Esophagus squamous epithelium (tissue), 5 donors: ENCODE measurements around the gene EGR1. TPM values are rescaled to one million over a fixed set of nuclear protein-coding genes. Genes with fewer than 3 reads are reported as not detected.

Experiments used
- DNase-seq: peaks from one replicate; lab custom pipeline; 2025; lab: John Stamatoyannopoulos, UW
- H3K27ac ChIP-seq, 4 donors: fragments of 200-600 bp; sonication (generic); one replicate each; pipeline ENCODE4 v1.5.1; 2016 to 2019; ENCODE audit warnings: mild to moderate bottlenecking in 1 of 4
- H3K27me3 ChIP-seq, 4 donors: fragments of 200-600 bp; sonication (generic); 1 replicate in 3 of 4; 2 replicates in 1 of 4; pipeline versions ENCODE4 v1.5.1 to v1.6.0; 2017 to 2021; ENCODE audit warnings: antibody characterized with exemption in 1 of 4
- H3K36me3 ChIP-seq, 3 donors: fragments of 200-600 bp; sonication (generic); one replicate each; pipeline ENCODE4 v1.5.1; 2016 to 2019
- H3K4me1 ChIP-seq, 3 donors: fragments of 200-600 bp; sonication (generic); one replicate each; pipeline ENCODE4 v1.5.1; 2017 to 2019
- H3K4me3 ChIP-seq, 4 donors: fragments of 200-600 bp; sonication (generic); 1 replicate in 3 of 4; 2 replicates in 1 of 4; pipeline ENCODE4 v1.5.1; 2016 to 2019; ENCODE audit warnings: mild to moderate bottlenecking in 2 of 4, moderate library complexity in 1 of 4
- H3K9me3 ChIP-seq, 3 donors: fragments of 200-600 bp; sonication (generic); one replicate each; pipeline ENCODE4 v1.5.1; 2016 to 2019
- POLR2A ChIP-seq, 4 donors: fragments of 450-650 bp; IDR thresholded peaks; one replicate each; pipeline ENCODE4 v1.6.1; 2017; ENCODE audit warnings: antibody characterized with exemption in 4 of 4, mild to moderate bottlenecking in 4 of 4, moderate library complexity in 3 of 4
- WGBS, 2 donors: methylation state at CpG; one replicate each; pipeline ENCODE4 v1.1.5; 2018; 5-methylcytosine and 5-hydroxymethylcytosine counted together
- intact Hi-C: fragments of 100-400 bp; cut with DNase I; formaldehyde crosslinking; loops from one replicate; pipeline ENCODE4 v1.15.0; 2022
- total RNA-seq, 4 donors: library from RNA; depleted of rRNA; stranded (reverse); fragments of >200 nt; gene quantifications; one replicate each; pipeline ENCODE4 v1.1.0, GENCODE V29; 2016
- TF ChIP-seq, protein P1 (sequence below), 6 experiments: fragments of 450-650 bp in 4 of 6; fragments of 200-600 bp in 2 of 6; sonication (generic) in 2 of 6; IDR thresholded peaks; one replicate each; pipeline ENCODE4 v1.5.1; 2016 to 2019; ENCODE audit warnings: antibody characterized with exemption in 6 of 6, mild to moderate bottlenecking in 4 of 6, moderate library complexity in 4 of 6
- donor health status: DM: yes; HTN: yes; CAD: no.

Gene EGR1
- total RNA-seq, 4 donors from 2014 or later, result 10.9 to 47.8 (median 19.5) TPM

DNA sequence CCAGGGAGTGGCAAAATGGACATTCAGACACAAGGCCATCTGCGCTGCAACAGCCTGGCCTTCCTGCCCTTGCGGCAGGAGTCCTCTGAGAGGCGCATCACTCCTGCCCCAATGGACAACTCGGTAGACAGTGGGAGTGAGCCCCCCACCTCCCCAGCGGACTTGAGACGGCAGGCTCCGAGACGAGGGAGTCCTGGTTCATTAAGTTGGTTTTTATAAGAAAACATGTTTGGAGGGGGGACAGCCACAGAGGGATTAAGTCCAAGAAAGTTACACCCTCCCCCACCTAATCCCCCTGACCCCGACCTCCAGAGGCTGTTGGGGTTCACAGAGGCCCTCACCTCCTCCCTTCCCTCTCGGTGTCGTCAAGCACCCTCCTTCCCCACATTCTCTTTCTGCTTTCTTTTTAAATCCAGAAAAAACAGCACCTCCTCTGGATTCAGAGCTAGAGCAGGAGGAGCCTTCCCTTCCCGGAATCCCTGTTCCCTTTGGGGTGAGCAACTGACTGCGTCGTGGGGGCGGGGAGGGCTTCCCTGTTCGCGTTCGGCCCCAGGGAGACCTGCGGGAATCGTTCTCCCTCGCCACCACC is 1.8 kb upstream of the EGR1 start:
- Histone ChIP-seq H3K4me1 (peaks cover 28 to 76% (median 42%) of the 10 kb centered on the region in 3 donors), H3K27ac (peak overlapping the region; percentile 99), H3K9me3 (no peaks in the 10 kb centered on the region), H3K36me3 (peaks cover 0 to 20% (median 0%) of the 10 kb centered on the region in 3 donors), H3K4me3 (peak overlapping the region; percentile 80 to 90 (median 85)), H3K27me3 (no peaks in the 10 kb centered on the region)
- WGBS, 2 donors, result 11 to 18% methylated on average over 17 to 19 of the region's 21 CpGs
- no peak for DNase-seq
- no peak for TF ChIP-seq POLR2A (IDR thresholded peaks at IDR 0.05)
- TF ChIP-seq, protein P1, sequence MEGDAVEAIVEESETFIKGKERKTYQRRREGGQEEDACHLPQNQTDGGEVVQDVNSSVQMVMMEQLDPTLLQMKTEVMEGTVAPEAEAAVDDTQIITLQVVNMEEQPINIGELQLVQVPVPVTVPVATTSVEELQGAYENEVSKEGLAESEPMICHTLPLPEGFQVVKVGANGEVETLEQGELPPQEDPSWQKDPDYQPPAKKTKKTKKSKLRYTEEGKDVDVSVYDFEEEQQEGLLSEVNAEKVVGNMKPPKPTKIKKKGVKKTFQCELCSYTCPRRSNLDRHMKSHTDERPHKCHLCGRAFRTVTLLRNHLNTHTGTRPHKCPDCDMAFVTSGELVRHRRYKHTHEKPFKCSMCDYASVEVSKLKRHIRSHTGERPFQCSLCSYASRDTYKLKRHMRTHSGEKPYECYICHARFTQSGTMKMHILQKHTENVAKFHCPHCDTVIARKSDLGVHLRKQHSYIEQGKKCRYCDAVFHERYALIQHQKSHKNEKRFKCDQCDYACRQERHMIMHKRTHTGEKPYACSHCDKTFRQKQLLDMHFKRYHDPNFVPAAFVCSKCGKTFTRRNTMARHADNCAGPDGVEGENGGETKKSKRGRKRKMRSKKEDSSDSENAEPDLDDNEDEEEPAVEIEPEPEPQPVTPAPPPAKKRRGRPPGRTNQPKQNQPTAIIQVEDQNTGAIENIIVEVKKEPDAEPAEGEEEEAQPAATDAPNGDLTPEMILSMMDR (IDR thresholded peaks at IDR 0.05), result no peak
- intact Hi-C loops, result loop anchor here (5.0 to 10.0 kb wide), 2 partner anchors 39 to 81 kb away; partner anchors contain the start of gene ETF1

DNA sequence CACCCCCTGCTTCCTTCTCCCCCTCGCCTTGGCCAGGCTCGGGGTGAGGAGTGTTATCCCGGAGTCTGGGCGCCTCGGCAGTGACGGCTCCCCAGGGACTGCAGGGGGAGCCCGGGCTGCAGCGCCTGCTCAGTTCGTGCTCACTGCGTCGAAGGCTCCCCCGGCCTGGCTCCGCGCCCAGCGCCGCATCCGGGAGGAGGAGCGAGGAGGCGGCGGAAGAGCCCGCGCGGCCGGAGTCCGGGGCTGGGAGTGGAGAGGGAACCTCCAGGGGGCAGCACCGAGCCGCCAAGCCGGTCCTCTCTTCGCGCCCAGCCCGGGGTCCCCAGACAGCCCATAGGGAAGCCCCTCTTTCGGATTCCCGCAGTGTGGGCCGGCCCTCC is 1.3 kb upstream of the EGR1 start:
- H3K4me1 ChIP-seq, result peaks cover 28 to 76% (median 37%) of the 10 kb centered on the region in 3 donors
- no peaks in the 10 kb centered on the region for H3K9me3 ChIP-seq
- H3K27me3 ChIP-seq, result no peaks in the 10 kb centered on the region
- intact Hi-C loops, result loop anchor here (5.0 to 10.0 kb wide), 2 partner anchors 38 to 81 kb away; partner anchors contain the start of gene ETF1
- no CpG with 5 or more reads among the region's 34 CpGs for WGBS, 2 donors
- TF ChIP-seq POLR2A (IDR thresholded peaks at IDR 0.05), result peak in 2 of 4 donors; percentile 75 to 79
- TF ChIP-seq, protein P1 (IDR thresholded peaks at IDR 0.05), result peak; percentile 90 to 98 (median 96)
- peaks cover 0 to 21% (median 0%) of the 10 kb centered on the region in 3 donors for H3K36me3 ChIP-seq
- DNase-seq, result peak; percentile 59
- H3K27ac ChIP-seq, result peak overlapping the region; percentile 99
- H3K4me3 ChIP-seq, result peak overlapping the region; percentile 80 to 90 (median 85)

DNA sequence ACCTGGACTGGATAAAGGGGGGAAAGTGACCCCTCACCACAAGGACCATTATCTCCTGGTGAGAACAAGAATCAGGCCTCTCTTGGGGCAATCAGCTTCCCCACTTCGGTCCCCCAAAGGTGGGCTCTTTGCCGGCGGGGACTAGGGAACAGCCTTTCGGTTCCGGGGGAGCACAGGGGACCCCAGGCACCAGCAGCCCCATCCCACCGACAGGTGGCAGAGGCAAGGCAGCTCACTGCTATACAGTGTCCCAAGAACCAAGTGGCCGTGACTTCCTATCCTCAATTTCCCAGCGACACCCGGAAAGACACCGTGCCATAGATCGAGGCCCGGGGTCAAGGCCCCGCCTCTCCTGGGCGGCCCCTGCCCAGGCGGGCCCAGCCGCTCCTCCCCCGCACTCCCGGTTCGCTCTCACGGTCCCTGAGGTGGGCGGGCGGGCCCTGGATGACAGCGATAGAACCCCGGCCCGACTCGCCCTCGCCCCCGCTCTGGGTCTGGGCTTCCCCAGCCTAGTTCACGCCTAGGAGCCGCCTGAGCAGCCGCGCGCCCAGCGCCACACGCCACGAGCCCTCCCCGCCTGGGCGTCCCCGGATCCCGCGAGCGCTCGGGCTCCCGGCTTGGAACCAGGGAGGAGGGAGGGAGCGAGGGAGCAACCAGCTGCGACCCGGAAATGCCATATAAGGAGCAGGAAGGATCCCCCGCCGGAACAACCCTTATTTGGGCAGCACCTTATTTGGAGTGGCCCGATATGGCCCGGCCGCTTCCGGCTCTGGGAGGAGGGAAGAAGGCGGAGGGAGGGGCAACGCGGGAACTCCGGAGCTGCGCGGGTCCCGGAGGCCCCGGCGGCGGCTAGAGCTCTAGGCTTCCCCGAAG is 655 bp upstream of the EGR1 start:
- peaks cover 28 to 77% (median 37%) of the 10 kb centered on the region in 3 donors for H3K4me1 ChIP-seq
- no peaks in the 10 kb centered on the region for H3K9me3 ChIP-seq
- H3K36me3 ChIP-seq, result peaks cover 0 to 21% (median 0%) of the 10 kb centered on the region in 3 donors
- intact Hi-C loops, result loop anchor here (5.0 to 10.0 kb wide), 2 partner anchors 38 to 80 kb away; partner anchors contain the start of gene ETF1
- peak overlapping the region; percentile 99 for H3K27ac ChIP-seq
- TF ChIP-seq, protein P1 (IDR thresholded peaks at IDR 0.05), result peak in 2 of 6 experiments; percentile 2 to 32
- TF ChIP-seq POLR2A (IDR thresholded peaks at IDR 0.05), result peak in 3 of 4 donors; percentile 48 to 55 (median 51)
- DNase-seq, result peak; percentile 91
- WGBS, 2 donors, result 0% methylated on average over 8 to 9 of the region's 64 CpGs
- H3K4me3 ChIP-seq, result peak overlapping the region; percentile 80 to 90 (median 85)
- no peaks in the 10 kb centered on the region for H3K27me3 ChIP-seq

DNA sequence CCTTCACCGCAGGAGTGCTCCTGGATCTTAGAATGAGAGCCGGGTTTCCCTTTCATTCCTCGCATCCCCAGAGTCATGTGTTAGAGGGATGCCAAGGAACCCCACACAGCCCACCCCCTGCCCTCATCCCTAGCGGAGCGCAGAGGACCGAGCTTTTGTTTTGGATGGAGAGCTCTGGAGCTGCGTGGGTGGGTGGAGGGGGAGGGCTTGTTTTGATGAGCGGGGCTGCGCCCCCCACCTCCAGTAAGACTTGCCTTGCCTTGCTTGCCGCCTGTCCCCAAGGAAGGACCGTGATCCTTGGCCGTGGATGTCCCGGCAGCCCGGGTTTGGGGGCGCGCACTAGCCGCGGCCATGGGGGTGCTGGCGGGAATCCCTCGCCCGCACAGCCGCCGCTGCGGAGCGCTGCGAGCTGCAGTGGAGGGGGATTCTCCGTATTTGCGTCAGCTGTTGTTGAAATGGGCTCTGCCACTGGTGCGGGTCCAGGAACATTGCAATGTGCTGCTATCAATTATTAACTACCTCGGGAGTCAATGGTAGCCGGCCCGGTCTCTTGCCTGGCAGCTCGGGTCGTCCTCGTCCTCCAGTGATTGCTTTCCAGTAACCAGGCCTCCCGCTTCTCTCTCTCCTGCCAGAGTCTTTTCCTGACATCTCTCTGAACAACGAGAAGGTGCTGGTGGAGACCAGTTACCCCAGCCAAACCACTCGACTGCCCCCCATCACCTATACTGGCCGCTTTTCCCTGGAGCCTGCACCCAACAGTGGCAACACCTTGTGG is 1.0 kb downstream of the EGR1 start:
- DNase-seq, result no peak
- H3K9me3 ChIP-seq, result no peaks in the 10 kb centered on the region
- H3K36me3 ChIP-seq, result peaks cover 0 to 21% (median 0%) of the 10 kb centered on the region in 3 donors
- peak overlapping the region; percentile 99 for H3K27ac ChIP-seq
- TF ChIP-seq POLR2A (IDR thresholded peaks at IDR 0.05), result no peak
- TF ChIP-seq, protein P1 (IDR thresholded peaks at IDR 0.05), result no peak
- no peaks in the 10 kb centered on the region for H3K27me3 ChIP-seq
- intact Hi-C loops, result loop anchor here (10.0 kb wide), 1 partner anchor 78 kb away; the partner anchor contains the start of gene ETF1
- WGBS, 2 donors, result 31 to 32% methylated on average over 8 to 11 of the region's 39 CpGs
- peak overlapping the region; percentile 80 to 90 (median 85) for H3K4me3 ChIP-seq
- H3K4me1 ChIP-seq, result peaks cover 27 to 77% (median 34%) of the 10 kb centered on the region in 3 donors
